Muscle layer of duodenum (tissue), 2 donors: ENCODE data around the gene DPAGT1.

Source experiments
- H3K27ac ChIP-seq: one replicate; pipeline ENCODE4 v1.7.0; 2013; ENCODE audit warnings: mild to moderate bottlenecking, low read length
- H3K27me3 ChIP-seq: one replicate; pipeline ENCODE4 v1.7.0; 2013; ENCODE audit warnings: low read depth, mild to moderate bottlenecking, control low read depth, low read length
- H3K36me3 ChIP-seq, 2 donors: one replicate each; pipeline ENCODE4 v1.7.0; 2013; ENCODE audit warnings: low read length in 2 of 2, control low read depth in 1 of 2, mild to moderate bottlenecking in 1 of 2; ENCODE audit not compliant: insufficient read depth in 2 of 2, control insufficient read depth in 1 of 2
- H3K4me1 ChIP-seq, 2 donors: one replicate each; pipeline ENCODE4 v1.7.0; 2013; ENCODE audit warnings: low read length in 2 of 2, mild to moderate bottlenecking in 2 of 2, control low read depth in 1 of 2, moderate library complexity in 1 of 2; ENCODE audit not compliant: insufficient read depth in 2 of 2, control insufficient read depth in 1 of 2
- H3K4me3 ChIP-seq, 2 donors: one replicate each; pipeline ENCODE4 v1.7.0; 2013; ENCODE audit warnings: low read length in 2 of 2, low read depth in 1 of 2, mild to moderate bottlenecking in 1 of 2
- H3K9me3 ChIP-seq, 2 donors: one replicate each; pipeline ENCODE4 v1.7.0; 2013; ENCODE audit warnings: low read length in 2 of 2, control low read depth in 1 of 2, mild to moderate bottlenecking in 1 of 2; ENCODE audit not compliant: control insufficient read depth in 1 of 2
- donor health status: healthy.

DPAGT1 gene

DNA sequence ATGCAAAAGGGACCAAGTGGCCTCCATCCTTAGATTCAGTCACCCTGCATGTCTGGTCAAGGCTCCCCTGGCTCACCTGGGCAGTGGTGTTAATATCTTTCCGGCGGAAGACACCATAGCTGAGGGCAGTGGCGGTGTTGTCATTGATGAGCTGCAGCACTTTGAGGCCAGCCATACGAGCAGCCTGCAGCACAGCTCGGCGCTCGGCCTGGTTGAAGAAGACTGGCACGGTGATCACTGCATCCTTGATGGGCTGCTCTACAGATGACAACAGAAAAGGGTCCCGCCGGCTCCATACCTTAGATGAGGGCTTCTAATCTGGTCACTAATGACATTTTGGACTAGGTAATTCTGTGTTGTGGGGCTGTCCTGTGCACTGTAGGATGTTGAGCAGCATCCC is 47.2 kb downstream of the DPAGT1 start:
- H3K9me3 ChIP-seq = no peaks in the 10 kb centered on the region
- H3K27ac ChIP-seq = no peak overlapping the region
- peaks cover 8 to 25% of the 10 kb centered on the region in 2 donors for H3K4me1 ChIP-seq
- H3K4me3 ChIP-seq = no peak overlapping the region
- H3K36me3 ChIP-seq = peaks cover 43 to 46% of the 10 kb centered on the region in 2 donors
- H3K27me3 ChIP-seq = no peaks in the 10 kb centered on the region

DNA sequence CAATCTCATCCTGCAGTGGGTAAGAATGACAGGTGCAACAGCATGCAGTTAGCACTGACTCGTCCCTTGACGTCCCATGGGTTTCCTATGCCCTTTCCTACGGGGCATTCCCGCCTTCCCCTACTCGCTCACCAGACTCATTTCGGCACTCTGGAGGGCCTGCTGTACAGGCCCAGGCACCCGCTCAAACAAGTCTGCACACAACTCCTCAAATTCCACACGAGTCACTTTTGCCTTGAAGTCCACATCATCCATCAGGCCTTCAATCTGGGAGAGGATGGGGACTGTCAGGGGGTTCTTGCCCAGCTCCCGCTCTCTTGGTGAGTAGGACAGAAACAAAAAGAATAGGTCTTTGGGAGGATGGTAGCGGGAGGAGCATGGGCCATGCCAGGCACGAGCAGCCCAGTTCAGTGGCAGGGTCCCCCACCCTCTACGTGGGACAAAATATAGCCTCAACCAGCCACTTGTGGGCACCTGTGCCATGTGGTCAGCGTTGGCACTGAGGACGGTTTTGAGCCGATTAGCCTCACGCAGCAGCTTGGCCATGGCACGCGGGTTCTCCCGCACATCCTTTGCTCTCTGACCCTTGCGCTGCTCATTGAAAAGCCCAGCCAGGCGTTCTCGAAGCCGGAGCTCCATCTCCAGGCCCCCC is 49.4 kb downstream of the DPAGT1 start:
- peaks cover 8 to 15% of the 10 kb centered on the region in 2 donors for H3K4me1 ChIP-seq
- no peaks in the 10 kb centered on the region for H3K27me3 ChIP-seq
- H3K4me3 ChIP-seq = no peak overlapping the region
- H3K9me3 ChIP-seq = no peaks in the 10 kb centered on the region
- H3K27ac ChIP-seq = no peak overlapping the region
- peaks cover 62 to 67% of the 10 kb centered on the region in 2 donors for H3K36me3 ChIP-seq

DNA sequence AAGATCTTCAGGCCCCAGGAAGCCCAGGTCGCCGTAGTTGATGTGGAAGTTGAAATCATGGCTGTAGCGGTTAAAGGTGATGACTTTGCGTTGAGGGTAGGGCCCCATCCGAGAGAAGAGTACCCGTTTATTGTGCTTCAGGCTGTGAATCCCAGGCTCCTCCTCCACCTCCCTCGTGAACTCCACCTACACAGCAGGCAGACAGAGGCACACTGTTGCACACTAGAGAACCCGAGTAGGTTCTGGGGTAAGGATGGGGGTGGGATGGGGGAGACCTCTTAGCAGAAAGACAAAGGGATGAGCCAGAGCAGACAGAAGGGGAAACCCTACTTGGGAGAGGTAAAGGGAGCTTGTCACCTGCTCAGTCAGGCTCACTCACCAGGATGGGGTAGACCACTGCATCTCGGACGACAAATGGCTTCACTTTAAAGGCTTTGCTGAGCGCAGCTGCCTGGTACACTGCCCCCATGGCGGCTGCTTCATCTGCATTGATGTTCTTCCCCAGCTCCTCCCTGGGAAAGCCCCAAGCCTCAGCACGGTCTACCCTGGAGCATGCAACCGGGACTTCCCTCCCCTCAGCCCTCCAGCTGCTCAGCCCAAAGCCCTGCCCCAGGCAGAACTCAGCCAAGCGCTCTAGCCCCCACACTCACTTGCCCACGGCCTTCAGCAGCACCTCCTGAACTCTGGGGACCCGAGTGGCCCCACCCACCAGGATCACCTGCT is 50.1 kb downstream of the DPAGT1 start:
- peaks cover 8 to 15% of the 10 kb centered on the region in 2 donors for H3K4me1 ChIP-seq
- no peaks in the 10 kb centered on the region for H3K27me3 ChIP-seq
- no peak overlapping the region for H3K27ac ChIP-seq
- H3K36me3 ChIP-seq = peaks cover 67 to 74% of the 10 kb centered on the region in 2 donors
- H3K4me3 ChIP-seq = no peak overlapping the region
- no peaks in the 10 kb centered on the region for H3K9me3 ChIP-seq

DNA sequence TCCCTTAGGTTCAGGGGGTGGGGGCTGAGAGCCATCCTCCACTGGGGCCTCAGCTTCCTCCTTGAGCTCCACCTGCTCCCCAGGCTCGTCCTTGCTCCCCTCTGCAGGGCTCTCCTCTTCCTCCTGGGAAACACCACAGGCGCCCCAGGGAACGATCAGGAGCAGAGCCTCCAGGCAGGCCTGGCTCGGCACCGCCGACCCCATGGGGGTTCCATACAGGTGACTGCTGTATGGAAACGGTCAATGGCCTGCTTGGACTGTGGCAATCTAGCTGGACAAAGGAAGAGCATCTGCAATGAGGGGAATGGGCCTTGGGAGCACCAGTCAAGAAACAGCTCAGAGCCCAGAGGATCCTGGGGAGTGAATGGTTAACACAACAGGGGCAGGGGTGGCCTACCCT is 52.6 kb downstream of the DPAGT1 start:
- Histone ChIP-seq H3K27ac (no peak overlapping the region), H3K9me3 (no peaks in the 10 kb centered on the region), H3K4me1 (no peaks in the 10 kb centered on the region), H3K4me3 (no peak overlapping the region), H3K36me3 (peaks cover 82% of the 10 kb centered on the region in 2 donors), H3K27me3 (no peaks in the 10 kb centered on the region)

DNA sequence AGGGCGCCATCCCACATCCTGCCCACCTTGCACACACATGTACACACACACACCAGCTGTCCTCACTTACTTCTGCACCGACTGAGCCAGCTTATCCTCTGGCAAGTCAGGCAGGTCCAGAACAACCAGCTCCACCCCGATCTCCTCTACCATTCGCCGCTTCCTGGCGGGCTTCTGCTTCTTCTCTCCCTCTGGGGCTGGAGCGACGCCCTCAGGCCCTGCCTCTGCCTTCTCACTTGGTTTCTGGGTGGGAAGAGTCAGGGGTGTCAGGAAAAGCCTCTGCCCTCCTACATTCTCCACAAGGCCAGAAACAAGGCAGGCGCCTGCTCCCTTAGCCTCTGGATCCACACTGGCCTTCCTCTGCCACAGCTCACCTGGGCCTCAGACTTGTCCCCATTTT is 53.0 kb downstream of the DPAGT1 start:
- peaks cover 77 to 78% of the 10 kb centered on the region in 2 donors for H3K36me3 ChIP-seq
- no peaks in the 10 kb centered on the region for H3K27me3 ChIP-seq
- no peaks in the 10 kb centered on the region for H3K4me1 ChIP-seq

DNA sequence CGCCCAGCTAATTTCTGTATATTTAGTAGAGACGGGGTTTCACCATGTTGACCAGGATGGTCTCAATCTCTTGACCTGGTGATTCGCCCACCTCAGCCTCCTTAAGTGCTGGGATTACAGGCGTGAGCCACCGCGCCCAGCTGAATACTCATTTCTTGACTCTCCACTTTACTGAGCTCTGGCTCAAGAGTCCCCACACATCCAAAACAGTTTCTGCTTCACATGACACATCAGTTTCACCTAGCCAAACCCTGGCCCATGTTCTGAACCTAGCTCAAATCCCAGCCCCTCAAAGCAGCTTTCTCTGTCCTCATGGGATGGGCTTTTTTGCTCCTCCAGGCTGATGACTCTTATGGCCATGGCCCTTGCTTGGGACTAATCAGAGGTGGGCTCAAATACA is 54.4 kb downstream of the DPAGT1 start:
- H3K36me3 ChIP-seq = peaks cover 63% of the 10 kb centered on the region in 2 donors
- H3K4me3 ChIP-seq = no peak overlapping the region
- H3K27me3 ChIP-seq = no peaks in the 10 kb centered on the region
- H3K27ac ChIP-seq = no peak overlapping the region
- no peaks in the 10 kb centered on the region for H3K9me3 ChIP-seq
- H3K4me1 ChIP-seq = no peaks in the 10 kb centered on the region

More for the DNA sequence above, 53.0 kb downstream of the DPAGT1 start:
- no peak overlapping the region for H3K27ac ChIP-seq
- no peaks in the 10 kb centered on the region for H3K9me3 ChIP-seq
- no peak overlapping the region for H3K4me3 ChIP-seq
